Skeletal muscle satellite cell (primary cell): ENCODE results near the gene CCNJL.

Experiments
- H3K27me3 ChIP-seq: 2 replicates; pipeline ENCODE4 v1.7.0; 2013; ENCODE audit warnings: low read length; ENCODE audit not compliant: control insufficient read depth, insufficient read depth
- H3K36me3 ChIP-seq: 2 replicates; pipeline ENCODE4 v1.7.0; 2013; ENCODE audit warnings: mild to moderate bottlenecking, control low read depth, low read length; ENCODE audit not compliant: insufficient read depth
- H3K4me1 ChIP-seq: 2 replicates; pipeline ENCODE4 v1.7.0; 2013; ENCODE audit warnings: low read length; ENCODE audit not compliant: control insufficient read depth, insufficient read depth
- H3K4me2 ChIP-seq: 2 replicates; pipeline ENCODE4 v1.7.0; 2013; ENCODE audit warnings: mild to moderate bottlenecking, low read length
- H3K4me3 ChIP-seq: 2 replicates; pipeline ENCODE4 v1.7.0; 2013; ENCODE audit warnings: low read length
- H3K9ac ChIP-seq: 2 replicates; pipeline ENCODE4 v1.7.0; 2013; ENCODE audit warnings: mild to moderate bottlenecking, low read depth, low read length, moderate library complexity
- H3K9me3 ChIP-seq: replicated peaks from 2 replicates; pipeline ENCODE4 v1.7.0; 2013; ENCODE audit warnings: mild to moderate bottlenecking, control low read depth, low read length

The CCNJL gene

DNA sequence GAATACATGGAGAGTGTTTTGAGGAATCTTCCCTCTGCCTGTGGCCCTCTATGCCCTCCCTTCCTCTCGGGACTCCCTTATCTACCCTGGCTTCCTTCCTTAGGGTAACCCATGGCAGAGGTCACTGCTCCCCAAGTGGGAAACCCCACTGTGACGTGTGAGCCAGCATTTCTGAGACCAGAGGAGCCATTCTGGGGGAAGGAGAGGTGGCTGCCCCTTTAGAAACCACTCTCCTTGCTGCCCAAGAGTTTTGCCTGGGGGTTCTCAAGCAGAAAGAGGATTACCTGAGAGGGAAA is 23.1 kb downstream of the CCNJL start:
- Histone ChIP-seq H3K9me3 (no peaks in the 10 kb centered on the region), H3K4me1 (no peaks in the 10 kb centered on the region), H3K9ac (no peak overlapping the region), H3K4me3 (no peak overlapping the region), H3K4me2 (no peak overlapping the region), H3K27me3 (no peaks in the 10 kb centered on the region), H3K36me3 (no peaks in the 10 kb centered on the region)

DNA sequence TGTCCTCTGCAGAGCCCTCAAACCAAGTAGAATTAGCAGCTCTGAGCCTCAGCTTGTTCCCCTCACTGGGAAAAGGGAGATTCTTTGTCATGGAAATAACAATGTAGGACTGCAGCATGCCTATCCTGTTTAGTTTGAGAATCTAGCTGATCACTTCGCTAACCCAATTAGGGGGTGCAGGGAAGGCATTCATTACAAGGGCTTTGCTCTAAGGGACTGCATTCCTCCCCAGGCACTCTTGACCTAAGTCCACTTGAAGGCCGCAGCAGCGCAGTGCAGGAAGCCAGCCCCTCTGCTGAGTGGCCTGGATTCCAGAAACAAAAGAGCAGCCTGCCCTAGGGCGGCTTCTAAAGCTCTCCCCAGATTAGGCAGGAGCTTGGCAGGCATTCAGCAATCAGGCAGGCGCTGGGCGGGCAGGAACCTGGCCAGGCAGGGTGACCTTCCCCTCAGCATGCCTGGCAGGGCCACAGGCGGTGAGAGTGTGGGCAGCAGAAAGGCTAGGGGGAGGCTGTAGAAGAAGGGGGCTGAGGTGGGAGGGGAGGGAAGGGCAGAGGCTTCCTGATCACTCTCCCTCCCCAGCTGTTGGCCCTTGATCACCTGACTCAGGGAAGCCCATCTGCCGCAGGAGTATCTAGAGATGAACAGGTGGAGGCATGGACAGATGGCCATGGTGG is 24.8 kb downstream of the CCNJL start:
- Histone ChIP-seq H3K4me2 (no peak overlapping the region), H3K36me3 (no peaks in the 10 kb centered on the region), H3K27me3 (no peaks in the 10 kb centered on the region), H3K4me3 (no peak overlapping the region), H3K9me3 (no peaks in the 10 kb centered on the region), H3K4me1 (no peaks in the 10 kb centered on the region), H3K9ac (no peak overlapping the region)

- Histone ChIP-seq H3K4me2 (no peak overlapping the region), H3K9ac (no peak overlapping the region), H3K36me3 (no peaks in the 10 kb centered on the region), H3K4me3 (no peak overlapping the region), H3K27me3 (no peaks in the 10 kb centered on the region), H3K9me3 (no peaks in the 10 kb centered on the region), H3K4me1 (no peaks in the 10 kb centered on the region)
Measured at GRCh38 chr5:160286947-160287346, 25.4 kb downstream of the CCNJL start.

DNA sequence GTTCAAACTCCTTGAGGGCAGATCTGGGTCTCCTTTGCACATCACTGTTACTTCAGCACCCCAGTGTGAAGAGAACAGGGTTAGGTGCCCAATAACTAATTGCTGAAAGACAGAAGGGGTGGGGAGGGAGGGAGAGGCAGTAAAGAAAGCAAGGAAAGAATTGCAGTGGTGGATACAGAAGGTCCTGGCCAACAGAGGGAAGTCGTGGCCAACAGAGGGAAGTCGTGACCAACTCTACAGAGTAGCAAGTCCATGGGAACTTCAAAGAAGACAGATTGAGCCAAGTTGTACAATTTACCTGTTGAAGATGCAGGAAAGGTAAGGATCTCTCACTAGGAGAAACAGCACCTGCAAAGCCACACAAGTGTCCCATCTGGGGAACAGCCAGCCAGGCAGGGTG is 27.0 kb downstream of the CCNJL start:
- H3K4me3 ChIP-seq: no peak overlapping the region
- no peaks in the 10 kb centered on the region for H3K27me3 ChIP-seq
- H3K36me3 ChIP-seq: no peaks in the 10 kb centered on the region
- no peak overlapping the region for H3K4me2 ChIP-seq
- H3K9me3 ChIP-seq: no peaks in the 10 kb centered on the region
- no peaks in the 10 kb centered on the region for H3K4me1 ChIP-seq
- no peak overlapping the region for H3K9ac ChIP-seq

DNA sequence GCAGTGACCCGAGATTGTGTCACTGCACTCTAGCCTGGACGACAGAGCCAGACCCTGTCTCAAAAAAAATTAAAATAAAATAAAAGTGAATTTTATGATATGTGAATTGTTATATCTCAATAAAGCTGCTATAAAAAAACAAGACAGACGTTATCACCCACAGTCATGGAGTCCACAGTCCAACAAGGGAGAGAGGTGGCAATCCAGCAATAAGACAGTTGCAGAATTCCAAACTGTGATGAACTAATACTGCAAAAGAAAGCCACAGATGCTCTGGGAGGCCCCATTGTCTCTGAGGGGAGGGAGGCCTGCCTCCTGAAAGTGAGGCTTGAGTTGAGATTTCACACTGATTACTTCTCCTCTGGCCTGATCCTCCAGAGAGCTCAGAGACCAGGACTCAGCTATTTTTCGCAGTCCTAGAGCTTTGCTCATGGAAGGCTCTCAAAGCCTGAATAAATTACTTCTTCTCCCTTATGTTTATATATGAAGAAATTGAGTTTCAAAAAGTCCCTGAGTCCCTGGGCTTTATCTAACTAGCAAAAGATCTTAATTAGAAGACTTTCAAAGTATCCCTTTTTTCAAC is 28.0 kb downstream of the CCNJL start:
- Histone ChIP-seq H3K4me2 (no peak overlapping the region), H3K4me1 (no peaks in the 10 kb centered on the region), H3K27me3 (no peaks in the 10 kb centered on the region), H3K9ac (no peak overlapping the region), H3K9me3 (no peaks in the 10 kb centered on the region), H3K4me3 (no peak overlapping the region), H3K36me3 (no peaks in the 10 kb centered on the region)

DNA sequence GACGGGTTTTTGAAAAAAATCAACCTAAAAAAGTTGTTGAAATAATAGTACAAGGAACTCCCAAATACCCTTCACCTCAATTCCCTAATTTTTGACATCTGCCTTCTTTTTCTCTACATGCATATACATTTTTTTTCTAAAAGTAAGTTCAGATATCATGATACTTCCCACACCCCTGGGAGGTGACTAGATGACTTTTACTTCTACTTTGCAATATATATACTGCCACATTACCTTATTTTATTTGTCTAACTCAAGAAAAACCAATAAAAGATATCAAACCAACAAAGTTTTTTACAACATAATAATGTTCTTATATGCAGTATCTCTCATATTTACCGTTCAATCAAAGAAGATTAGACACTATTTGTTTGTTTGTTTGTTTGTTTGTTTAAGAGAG is 31.1 kb downstream of the CCNJL start:
- no peaks in the 10 kb centered on the region for H3K27me3 ChIP-seq
- no peaks in the 10 kb centered on the region for H3K4me1 ChIP-seq
- H3K36me3 ChIP-seq: no peaks in the 10 kb centered on the region
- no peak overlapping the region for H3K9ac ChIP-seq
- H3K9me3 ChIP-seq: no peaks in the 10 kb centered on the region
- H3K4me2 ChIP-seq: no peak overlapping the region
- H3K4me3 ChIP-seq: no peak overlapping the region

GRCh38 chr5:160280384-160281095 is 31.8 kb downstream of the CCNJL start:
- Histone ChIP-seq H3K27me3 (no peaks in the 10 kb centered on the region), H3K9ac (no peak overlapping the region), H3K4me3 (no peak overlapping the region), H3K9me3 (no peaks in the 10 kb centered on the region), H3K4me1 (no peaks in the 10 kb centered on the region), H3K4me2 (no peak overlapping the region), H3K36me3 (no peaks in the 10 kb centered on the region)

DNA sequence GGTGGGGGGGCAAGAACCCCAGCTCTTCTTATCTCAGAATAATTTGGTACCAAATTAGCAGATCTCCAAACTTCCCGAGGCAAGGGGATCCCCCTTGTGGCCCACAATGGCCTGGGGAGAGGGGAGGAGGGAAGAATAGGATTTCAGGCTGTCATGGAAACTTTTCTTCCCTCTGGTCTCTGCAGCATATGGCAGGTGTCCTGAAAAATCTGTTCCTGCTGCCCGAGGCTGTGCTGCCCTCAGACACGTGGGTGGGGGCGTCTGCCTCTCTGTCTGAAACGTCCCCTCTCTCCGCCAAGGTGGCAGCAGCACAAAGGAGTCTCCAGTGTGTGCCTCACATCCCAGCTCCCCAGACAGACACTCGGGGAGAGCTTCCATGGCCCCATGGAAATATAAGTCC is 34.0 kb downstream of the CCNJL start:
- Histone ChIP-seq H3K4me3 (no peak overlapping the region), H3K36me3 (no peaks in the 10 kb centered on the region), H3K9ac (no peak overlapping the region), H3K27me3 (no peaks in the 10 kb centered on the region), H3K9me3 (no peaks in the 10 kb centered on the region), H3K4me2 (no peak overlapping the region), H3K4me1 (no peaks in the 10 kb centered on the region)

DNA sequence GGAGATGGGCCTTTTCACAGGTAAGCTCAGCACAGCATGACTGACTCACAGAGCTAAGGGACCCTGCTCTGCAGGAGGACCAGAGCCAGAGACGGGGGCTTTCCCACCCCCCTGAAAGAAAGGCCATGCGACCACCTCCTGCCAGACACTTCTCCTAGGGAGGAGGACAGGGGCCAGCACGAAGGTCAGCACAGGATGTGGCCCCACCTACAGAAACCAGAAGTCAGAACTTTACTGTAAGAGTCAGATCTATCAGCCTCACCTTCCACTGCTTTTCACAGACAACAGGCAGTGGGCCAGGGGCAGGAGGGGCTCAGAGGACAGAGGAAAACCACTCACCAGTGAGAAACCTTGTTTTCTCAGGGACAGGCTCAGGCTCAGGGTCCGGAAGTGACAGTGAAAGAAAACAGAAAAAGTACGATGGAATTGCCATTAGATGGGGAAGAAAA is 37.9 kb downstream of the CCNJL start:
- Histone ChIP-seq H3K4me2 (no peak overlapping the region), H3K9me3 (no peaks in the 10 kb centered on the region), H3K9ac (no peak overlapping the region), H3K4me3 (no peak overlapping the region), H3K36me3 (no peaks in the 10 kb centered on the region), H3K4me1 (peaks cover 8% of the 10 kb centered on the region), H3K27me3 (no peaks in the 10 kb centered on the region)

DNA sequence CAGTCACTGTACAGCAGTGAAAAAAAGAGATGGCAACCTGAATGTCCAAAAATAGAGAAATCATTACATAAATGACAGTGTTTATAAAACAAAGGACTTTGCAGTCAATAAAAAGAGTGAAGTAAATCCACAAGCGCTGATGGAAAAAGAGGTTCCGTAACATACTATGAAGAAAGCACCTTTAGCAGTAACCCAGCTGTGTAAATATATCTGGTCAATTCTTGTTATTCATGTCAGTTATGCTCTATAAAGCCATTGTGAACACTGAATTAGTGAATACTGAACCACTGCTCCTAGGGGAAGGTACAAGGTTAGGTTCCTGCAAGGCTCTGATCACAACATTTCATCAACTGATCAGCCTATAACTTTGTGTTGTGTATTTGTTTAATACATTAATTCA is 39.5 kb downstream of the CCNJL start:
- H3K4me1 ChIP-seq: peaks cover 20% of the 10 kb centered on the region
- H3K9me3 ChIP-seq: no peaks in the 10 kb centered on the region
- H3K4me2 ChIP-seq: no peak overlapping the region
- H3K4me3 ChIP-seq: no peak overlapping the region
- H3K36me3 ChIP-seq: no peaks in the 10 kb centered on the region
- H3K27me3 ChIP-seq: no peaks in the 10 kb centered on the region
- H3K9ac ChIP-seq: no peak overlapping the region

GRCh38 chr5:160272264-160272663 is 40.1 kb downstream of the CCNJL start:
- H3K9ac ChIP-seq: no peak overlapping the region
- peaks cover 20% of the 10 kb centered on the region for H3K4me1 ChIP-seq
- no peaks in the 10 kb centered on the region for H3K9me3 ChIP-seq
- no peak overlapping the region for H3K4me2 ChIP-seq
- H3K36me3 ChIP-seq: no peaks in the 10 kb centered on the region
- no peak overlapping the region for H3K4me3 ChIP-seq
- no peaks in the 10 kb centered on the region for H3K27me3 ChIP-seq

- no peaks in the 10 kb centered on the region for H3K9me3 ChIP-seq
- no peak overlapping the region for H3K9ac ChIP-seq
Measured at GRCh38 chr5:160271836-160272235, 40.5 kb downstream of the CCNJL start.

More at GRCh38 chr5:160271836-160272235, 40.5 kb downstream of the CCNJL start:
- Histone ChIP-seq H3K4me2 (no peak overlapping the region), H3K4me1 (peaks cover 20% of the 10 kb centered on the region), H3K4me3 (peak overlapping the region; percentile 3), H3K27me3 (no peaks in the 10 kb centered on the region), H3K36me3 (no peaks in the 10 kb centered on the region)
